ENCODE measurements around the gene SLC22A1. TPM values are rescaled to one million over a fixed set of nuclear protein-coding genes. Genes with fewer than 3 reads are reported as not detected.

Gene SLC22A1
- total and polyA plus RNA-seq, 2 of the 13 experiments (the other 11 are each of a cell fraction or from before 2014, with no cell fraction given): 0.80 to 0.87 TPM

GRCh38 chr6:160137130-160137988 is 15.7 kb downstream of the SLC22A1 start (continued):
- peak; percentile 80; the same call in 1 of the 2 replicates for TF ChIP-seq ZNF644 (CRISPR knock-in tag; IDR thresholded peaks at IDR 0.05; ENCODE audit: low read depth)
- peak; percentile 84 for TF ChIP-seq ZNF264 (CRISPR knock-in tag; IDR thresholded peaks at IDR 0.05)
- TF ChIP-seq FOXO4 (CRISPR knock-in tag; conservative IDR thresholded peaks at IDR 0.05): no peak
- peak; percentile 68; the same call in 1 of the 2 replicates for TF ChIP-seq ZNF574 (CRISPR knock-in tag; IDR thresholded peaks at IDR 0.05)
- no peak for TF ChIP-seq U2AF2 (IDR thresholded peaks at IDR 0.05; ENCODE audit: low read depth, low read length)
- no peak for TF ChIP-seq ZNF773 (CRISPR knock-in tag; IDR thresholded peaks at IDR 0.05; ENCODE audit: borderline replicate concordance)
- TF ChIP-seq ZNF777 (CRISPR knock-in tag; IDR thresholded peaks at IDR 0.05): no peak
- TF ChIP-seq ZNF607 (CRISPR knock-in tag; IDR thresholded peaks at IDR 0.05; ENCODE audit: borderline replicate concordance): no peak; the same call in 1 of the 2 replicates
- no peak for TF ChIP-seq FOXK2 (IDR thresholded peaks at IDR 0.05)
- TF ChIP-seq ZFP36L2 (CRISPR knock-in tag; IDR thresholded peaks at IDR 0.05): 0 out of 2 replicates have a peak, but pooled peaks have one; percentile 21
- TF ChIP-seq FOXA3 (CRISPR knock-in tag; IDR thresholded peaks at IDR 0.05): peak; percentile 99
- 0 out of 2 replicates have a peak, but pooled peaks have one; percentile 23 for TF ChIP-seq WIZ (CRISPR knock-in tag; IDR thresholded peaks at IDR 0.05)
- TF ChIP-seq ZNF775 (CRISPR knock-in tag; IDR thresholded peaks at IDR 0.05; ENCODE audit: borderline replicate concordance): no peak
- peak; percentile 48 for TF ChIP-seq ASH2L (IDR thresholded peaks at IDR 0.05; ENCODE audit: insufficient read length, low read depth, low read length)
- 0 out of 2 replicates have a peak, but pooled peaks have one; percentile 23 for TF ChIP-seq BATF2 (CRISPR knock-in tag; IDR thresholded peaks at IDR 0.05)
- no peak for TF ChIP-seq ZNF382 (CRISPR knock-in tag; IDR thresholded peaks at IDR 0.05; ENCODE audit: borderline replicate concordance)
- no peak for TF ChIP-seq RAD21 (CRISPR knock-in tag; IDR thresholded peaks at IDR 0.05)
- TF ChIP-seq ZNF619 (CRISPR knock-in tag; IDR thresholded peaks at IDR 0.05): no peak
- TF ChIP-seq ZNF362 (CRISPR knock-in tag; IDR thresholded peaks at IDR 0.05; ENCODE audit: borderline replicate concordance): no peak
- TF ChIP-seq ATF3 (CRISPR knock-in tag; IDR thresholded peaks at IDR 0.05): no peak
- no peak for TF ChIP-seq CCAR2 (optimal IDR thresholded peaks at IDR 0.05; ENCODE audit: low read depth, low read length)
- no peak for TF ChIP-seq ZNF441 (CRISPR knock-in tag; IDR thresholded peaks at IDR 0.05; ENCODE audit: borderline replicate concordance)
- no peak for TF ChIP-seq SP4 (CRISPR knock-in tag; IDR thresholded peaks at IDR 0.05)
- no peak for TF ChIP-seq ZNF7 (CRISPR knock-in tag; IDR thresholded peaks at IDR 0.05)
- no peak for TF ChIP-seq HNRNPUL1 (IDR thresholded peaks at IDR 0.05; ENCODE audit: low read depth, low read length)

Measured in HepG2 (cell line).